B cell (primary cell): ENCODE measurements around the gene LTBP3. TPM values are rescaled to one million over a fixed set of nuclear protein-coding genes. Genes with fewer than 3 reads are reported as not detected.

Experiments used
- ATAC-seq: fragments of 200-7000 bp; cut with Tn5 transposase; one replicate; pipeline ENCODE4 v1.10.0; 2021; ENCODE audit warnings: low read depth, mild to moderate bottlenecking, moderate number of reproducible peaks, moderate library complexity
- CTCF ChIA-PET: fragments of 350-600 bp; sonication (Branson Sonifier 250); formaldehyde crosslinking; loops from one replicate; lab custom pipeline; 2021; ENCODE audit warnings: antibody characterized with exemption, inconsistent platforms; lab: Charles Lee
- POLR2A ChIA-PET: fragments of 350-600 bp; sonication (Branson Sonifier 250); formaldehyde crosslinking; loops from one replicate; lab custom pipeline; 2021; ENCODE audit warnings: antibody characterized with exemption; lab: Charles Lee
- DNase-seq: peaks from one replicate; pipeline ENCODE4 v3.0.0; 2013
- H2AFZ ChIP-seq: 2 replicates; pipeline ENCODE4 v1.6.1; 2012; ENCODE audit warnings: mild to moderate bottlenecking, low read depth, low read length; ENCODE audit not compliant: insufficient read depth, poor library complexity, severe bottlenecking
- H3K27ac ChIP-seq, 2 donors: 1 replicate in 1 of 2; 2 replicates in 1 of 2; pipeline ENCODE4 v1.5.1; 2012 to 2013; ENCODE audit warnings: low read length in 2 of 2, mild to moderate bottlenecking in 2 of 2, moderate library complexity in 1 of 2
- H3K27me3 ChIP-seq, 4 experiments: fragments of 200-600 bp in 1 of 4; sonication (generic) in 1 of 4; replicated peaks in 1 of 4; 1 replicate in 2 of 4; 2 replicates in 2 of 4; pipeline versions ENCODE4 v1.6.1 to v1.7.0; 2013 to 2016; ENCODE audit warnings: low read length in 3 of 4, mild to moderate bottlenecking in 2 of 4, mixed read lengths in 1 of 4, moderate library complexity in 1 of 4; ENCODE audit not compliant: insufficient read depth in 4 of 4, control insufficient read depth in 3 of 4; ENCODE audit errors: control extremely low read depth in 1 of 4
- H3K36me3 ChIP-seq, 2 experiments: replicated peaks in 1 of 2; 1 replicate in 1 of 2; 2 replicates in 1 of 2; pipeline versions ENCODE4 v1.6.1 to v1.7.1; 2013; ENCODE audit warnings: low read length in 1 of 2; ENCODE audit not compliant: insufficient read depth in 2 of 2, control insufficient read depth in 1 of 2; ENCODE audit errors: control extremely low read depth in 1 of 2, extremely low read depth in 1 of 2
- H3K4me1 ChIP-seq, 2 donors: fragments of 200-600 bp in 1 of 2; sonication (generic) in 1 of 2; 1 replicate in 1 of 2; 2 replicates in 1 of 2; pipeline versions ENCODE4 v1.5.1 to v1.6.1; 2013 to 2017; ENCODE audit warnings: low read length in 2 of 2; ENCODE audit not compliant: control insufficient read depth in 2 of 2, insufficient read depth in 2 of 2
- H3K4me2 ChIP-seq: replicated peaks from 2 replicates; pipeline ENCODE3; 2012; ENCODE audit warnings: mild to moderate bottlenecking, low read depth, low read length; ENCODE audit not compliant: poor library complexity, severe bottlenecking
- H3K4me3 ChIP-seq, 5 experiments: fragments of 200-600 bp in 1 of 5; sonication (generic) in 1 of 5; 1 replicate in 3 of 5; 2 replicates in 2 of 5; pipeline versions ENCODE4 v1.5.1 to v1.7.0; 2011 to 2016; ENCODE audit warnings: low read length in 4 of 5, mild to moderate bottlenecking in 4 of 5, low read depth in 2 of 5, control low read depth in 1 of 5, moderate library complexity in 1 of 5; ENCODE audit not compliant: insufficient read depth in 1 of 5; ENCODE audit errors: control extremely low read depth in 1 of 5, extremely low read depth in 1 of 5
- H3K79me2 ChIP-seq: fragments of 200-600 bp; sonication (generic); one replicate; pipeline ENCODE4 v1.6.0; 2016; ENCODE audit warnings: low read length; ENCODE audit not compliant: control insufficient read depth, insufficient read depth
- H3K9ac ChIP-seq: fragments of 200-600 bp; sonication (generic); 2 replicates; pipeline ENCODE4 v1.6.1; 2017; ENCODE audit warnings: mild to moderate bottlenecking, low read length, moderate library complexity
- H3K9me3 ChIP-seq, 3 donors: one replicate each; pipeline versions ENCODE4 v1.6.1 to v1.7.1; 2013; ENCODE audit warnings: low read length in 2 of 3; ENCODE audit not compliant: control insufficient read depth in 2 of 3, insufficient read depth in 1 of 3; ENCODE audit errors: control extremely low read depth in 1 of 3
- H4K20me1 ChIP-seq: 2 replicates; pipeline ENCODE4 v1.6.0; 2012; ENCODE audit warnings: mild to moderate bottlenecking, low read length; ENCODE audit not compliant: insufficient read depth, control insufficient read depth, poor library complexity, severe bottlenecking
- H3K27ac Mint-ChIP-seq: one replicate; pipeline ENCODE4 v1.8.0; 2021; ENCODE audit warnings: mixed read lengths
- H3K27me3 Mint-ChIP-seq: one replicate; pipeline ENCODE4 v1.8.0; 2021; ENCODE audit warnings: mixed read lengths
- H3K4me1 Mint-ChIP-seq: one replicate; pipeline ENCODE4 v1.8.0; 2021; ENCODE audit warnings: mixed read lengths
- H3K4me3 Mint-ChIP-seq: one replicate; pipeline ENCODE4 v1.8.0; 2021; ENCODE audit warnings: mixed read lengths
- H3K9me3 Mint-ChIP-seq: one replicate; pipeline ENCODE4 v1.8.0; 2022; ENCODE audit warnings: mixed read lengths; ENCODE audit not compliant: insufficient read depth
- CTCF ChIP-seq: fragments of 200-600 bp; IDR thresholded peaks from one replicate; pipeline ENCODE4 v1.8.0; 2022; ENCODE audit warnings: antibody characterized with exemption, mild to moderate bottlenecking
- EZH2 ChIP-seq: IDR thresholded peaks from 2 replicates; pipeline ENCODE4 v1.6.1; 2012; ENCODE audit warnings: borderline replicate concordance, low read depth, mild to moderate bottlenecking, moderate library complexity, low read length; ENCODE audit not compliant: insufficient read depth, poor library complexity, severe bottlenecking
- WGBS: methylation state at CpG from one replicate; pipeline ENCODE4 v1.1.5; 2013; ENCODE audit warnings: missing lambda C conversion rate; ENCODE audit not compliant: insufficient coverage; 5-methylcytosine and 5-hydroxymethylcytosine counted together
- intact Hi-C: fragments of 100-400 bp; cut with micrococcal nuclease; formaldehyde crosslinking; loops from one replicate; pipeline ENCODE4 v1.10.0; 2022
- polyA plus RNA-seq: library from polyadenylated mRNA; depleted of rRNA; stranded (reverse); fragments of >200 nt; gene quantifications from 2 replicates; pipeline ENCODE4 v1.2.3, GENCODE V29; 2012
- total RNA-seq, 2 donors: library from RNA; stranded (reverse); fragments of 120-200 nt in 1 of 2; gene quantifications; 1 replicate in 1 of 2; 2 replicates in 1 of 2; pipeline versions ENCODE4 v1.2.3 to v1.2.4, GENCODE V29; 2013 to 2022

LTBP3 gene
- total and polyA plus RNA-seq, 2 donors (not counting 1 experiment from before 2014, with no cell fraction given): 65.1 to 69.0 TPM

- ATAC-seq (no peak), DNase-seq (no peak)
- H3K79me2 ChIP-seq: no peaks in the 10 kb centered on the region
- no peaks in the 10 kb centered on the region for H3K27me3 ChIP-seq
- peak overlapping the region in 1 of 2 donors; percentile 85 for H3K27ac ChIP-seq
- WGBS: 95% methylated on average over 89 of the region's 92 CpGs
- peak overlapping the region; percentile 97 for H3K4me2 ChIP-seq
- peaks cover 7% of the 10 kb centered on the region for H4K20me1 ChIP-seq
- H3K36me3 ChIP-seq: peaks cover 2 to 24% of the 10 kb centered on the region in 2 experiments
- peaks cover 12 to 17% of the 10 kb centered on the region in 2 donors for H3K4me1 ChIP-seq
- no peaks in the 10 kb centered on the region for H3K9me3 Mint-ChIP-seq
- H3K4me3 ChIP-seq: peak overlapping the region in 2 of 5 experiments; percentile 84 to 86
- H3K9me3 ChIP-seq: no peaks in the 10 kb centered on the region
- ChIA-PET CTCF (interaction anchor here (1.1 to 9.2 kb wide), 16 partner anchors 10 to 101 kb away, joined by 3 to 144 read pairs (median 9); partner anchors contain the start of genes EHBP1L1, FAM89B, KCNK7 and MALAT1), POLR2A (interaction anchor here (1.1 to 3.2 kb wide), 10 partner anchors 14 to 117 kb away, joined by 3 to 53 read pairs (median 13); partner anchors contain the start of genes EHBP1L1, FAM89B, MAP3K11 and NEAT1)
- H3K9ac ChIP-seq: peak overlapping the region; percentile 73
- TF ChIP-seq CTCF (no peak), EZH2 (no peak)
- peak overlapping the region; percentile 15 for H3K27ac Mint-ChIP-seq
- H3K4me1 Mint-ChIP-seq: peaks cover 17% of the 10 kb centered on the region
- intact Hi-C loops: no loop called here
- peak overlapping the region; percentile 80 for H2AFZ ChIP-seq
- peak overlapping the region; percentile 50 for H3K4me3 Mint-ChIP-seq
- H3K27me3 Mint-ChIP-seq: no peaks in the 10 kb centered on the region
These were observed 19.0 kb downstream of the LTBP3 start for GRCh38 chr11:65538915-65539743.
